NCI-H748 (cell line): ENCODE data around the gene FAM228B.

Source experiments
- DNase-seq: peaks from one replicate; lab custom pipeline; 2025; ENCODE audit not compliant: unreplicated experiment; lab: John Stamatoyannopoulos, UW

The FAM228B gene

DNA sequence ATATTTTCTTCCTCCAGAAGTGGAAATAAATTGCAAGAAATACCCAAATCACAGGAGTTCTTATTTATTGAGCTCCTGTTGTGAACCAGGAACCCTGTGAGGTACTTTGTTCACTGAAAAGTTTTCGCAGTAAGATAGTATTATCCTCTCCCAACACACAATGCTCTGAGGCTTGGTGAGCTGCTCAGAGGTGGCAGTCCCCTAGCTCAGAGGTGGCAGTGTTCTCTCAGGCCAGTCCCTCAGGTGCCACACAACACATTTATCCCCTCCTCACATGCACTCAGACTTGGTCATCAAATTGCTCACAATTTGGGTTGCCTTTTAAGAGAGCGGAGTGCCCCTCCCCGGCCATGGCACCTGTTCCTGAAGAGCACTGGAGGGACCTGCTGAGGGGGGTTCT, 77.5 kb downstream of the FAM228B start:
- no peak for DNase-seq

GRCh38 chr2:24203029-24203786, 79.9 kb downstream of the FAM228B start:
- DNase-seq, result no peak

GRCh38 chr2:24203787-24204150, 80.5 kb downstream of the FAM228B start:
- DNase-seq, result no peak

- DNase-seq, result no peak
These were observed 81.2 kb downstream of the FAM228B start for GRCh38 chr2:24204505-24204904.

GRCh38 chr2:24205131-24205530, 81.9 kb downstream of the FAM228B start:
- DNase-seq, result no peak

DNA sequence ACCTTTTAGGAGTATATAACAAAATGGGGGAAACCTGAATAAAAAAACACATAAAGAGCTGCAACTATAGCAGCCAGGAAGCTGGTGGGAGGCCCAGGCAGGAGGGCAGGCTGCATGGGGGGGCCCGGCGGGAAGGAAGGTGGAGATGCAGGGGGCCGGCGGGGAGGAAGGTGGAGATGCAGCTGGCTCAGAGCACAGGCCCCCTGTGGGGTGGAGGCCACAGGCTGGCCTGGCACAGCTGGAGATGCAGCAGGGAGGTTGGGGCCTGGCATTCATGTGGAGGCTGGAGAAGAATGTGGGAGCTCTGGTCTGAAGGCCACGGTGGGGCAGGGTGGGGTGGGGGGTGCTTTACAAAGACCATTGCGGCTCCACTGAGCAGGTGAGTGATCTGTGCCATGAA, 83.0 kb downstream of the FAM228B start:
- DNase-seq, result no peak

DNA sequence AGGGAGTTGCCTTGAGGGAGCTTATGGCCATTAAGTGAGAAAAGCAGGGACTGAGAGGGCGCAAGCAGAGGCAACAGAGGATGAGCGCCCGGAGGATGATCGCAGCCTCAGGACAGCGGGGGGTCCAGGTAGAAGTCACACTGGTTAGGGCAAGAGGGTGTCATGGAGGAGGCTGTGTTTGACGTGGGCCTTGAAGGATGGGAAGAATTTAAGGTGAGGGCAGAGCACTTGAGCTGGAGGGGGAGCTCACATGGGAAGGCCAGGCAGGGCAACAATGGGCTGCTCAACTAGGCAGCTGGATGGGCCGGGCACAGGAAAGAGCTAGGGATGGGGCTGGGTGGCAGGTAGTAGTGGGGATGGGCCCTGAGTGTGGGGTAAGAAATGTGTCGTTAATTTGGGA, 83.4 kb downstream of the FAM228B start:
- DNase-seq, result no peak

DNA sequence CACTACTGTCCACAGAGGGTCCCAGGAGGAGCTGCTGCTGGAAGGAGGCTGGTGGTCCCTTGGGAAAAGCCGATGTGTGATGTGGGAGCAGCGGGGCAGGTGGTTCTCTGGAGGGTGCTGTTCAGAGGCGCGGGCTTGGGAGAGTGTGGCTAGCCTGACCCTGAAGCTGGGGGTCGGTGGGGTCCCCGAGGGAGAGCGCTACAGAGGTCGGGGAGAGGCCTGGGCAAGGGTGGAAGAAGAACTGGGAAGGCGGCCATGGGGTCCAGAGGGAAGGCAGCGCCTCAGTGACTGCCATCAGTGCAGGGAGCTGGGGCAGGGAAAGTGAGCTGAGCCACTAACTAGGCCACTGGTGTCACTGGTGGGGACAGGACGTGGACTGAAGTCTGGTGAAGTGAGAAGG, 84.1 kb downstream of the FAM228B start:
- no peak for DNase-seq

GRCh38 chr2:24208490-24208889, 85.2 kb downstream of the FAM228B start:
- no peak for DNase-seq

DNA sequence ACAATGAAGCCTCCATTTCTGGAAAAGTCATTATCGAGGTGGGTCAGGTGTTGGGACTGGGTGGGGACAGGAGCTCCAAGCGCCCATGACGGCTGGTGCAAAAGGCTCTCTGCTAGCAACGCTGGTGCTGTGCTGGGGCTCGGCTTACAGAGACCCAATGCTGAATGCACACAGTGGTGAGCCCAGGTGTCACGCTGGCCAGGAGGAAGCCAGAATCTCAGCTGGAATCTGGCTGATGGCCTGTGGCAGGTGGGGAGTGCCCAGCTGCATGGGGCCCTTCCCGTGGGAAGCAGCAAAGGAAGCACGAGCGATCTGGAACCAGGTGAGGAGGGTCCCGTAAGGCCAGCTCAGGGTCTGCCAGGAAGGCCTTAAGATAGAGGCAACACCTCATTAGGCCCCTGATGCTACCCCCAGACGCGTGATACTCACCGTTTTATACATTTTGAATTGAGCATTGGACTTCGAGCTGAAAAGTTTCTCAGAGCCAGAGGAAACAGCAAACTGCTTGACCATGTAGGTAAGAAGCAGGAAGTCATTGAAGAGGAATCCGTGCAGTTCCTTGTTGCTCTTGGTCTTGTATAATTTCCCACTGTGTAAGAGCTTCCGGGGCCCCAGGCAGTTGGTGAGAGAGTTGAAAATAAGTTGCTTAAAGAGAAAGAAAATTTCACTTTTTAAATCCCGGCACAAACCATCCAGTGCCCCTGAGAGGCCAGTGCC, 86.3 kb downstream of the FAM228B start:
- no peak for DNase-seq

- DNase-seq, result no peak
These were observed 86.8 kb downstream of the FAM228B start for GRCh38 chr2:24210106-24210455.

DNA sequence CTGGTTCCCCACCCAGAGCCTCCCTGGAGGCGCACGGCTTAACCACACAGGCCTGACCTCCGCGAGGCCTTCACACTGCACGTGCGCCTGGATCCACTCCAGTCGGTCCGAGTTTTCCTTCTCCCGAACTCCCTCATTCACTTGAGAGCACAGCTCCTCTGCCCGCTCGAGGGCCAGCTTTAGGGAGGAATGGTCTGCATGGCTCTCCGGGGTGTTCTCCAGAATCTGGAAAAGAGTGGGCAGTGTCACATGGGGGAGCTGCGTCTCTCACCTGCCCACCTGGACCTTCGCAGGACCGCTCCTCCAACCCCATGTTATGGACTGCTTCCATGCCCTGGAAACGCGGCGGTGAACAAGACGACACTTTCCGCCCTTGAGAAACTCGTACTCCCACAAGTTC, 87.5 kb downstream of the FAM228B start:
- no peak for DNase-seq

- DNase-seq, result no peak
These were observed 88.1 kb downstream of the FAM228B start for GRCh38 chr2:24211408-24211807.

GRCh38 chr2:24214880-24215279, 91.6 kb downstream of the FAM228B start:
- DNase-seq, result no peak
